Cortex of kidney (tissue), 1 donor: ENCODE data around the gene ZMYM5.
A peak's percentile ranks its signal among the peaks of the same experiment; 100 is the strongest.
"Not testable (repeated sequence)": the region's sequence is repeated elsewhere in the genome, so short reads cannot be mapped to it uniquely, and the experiment has no call there.

Source experiments
- DNase-seq: peaks from one replicate; lab custom pipeline; 2025; lab: John Stamatoyannopoulos, UW

The ZMYM5 gene

DNA sequence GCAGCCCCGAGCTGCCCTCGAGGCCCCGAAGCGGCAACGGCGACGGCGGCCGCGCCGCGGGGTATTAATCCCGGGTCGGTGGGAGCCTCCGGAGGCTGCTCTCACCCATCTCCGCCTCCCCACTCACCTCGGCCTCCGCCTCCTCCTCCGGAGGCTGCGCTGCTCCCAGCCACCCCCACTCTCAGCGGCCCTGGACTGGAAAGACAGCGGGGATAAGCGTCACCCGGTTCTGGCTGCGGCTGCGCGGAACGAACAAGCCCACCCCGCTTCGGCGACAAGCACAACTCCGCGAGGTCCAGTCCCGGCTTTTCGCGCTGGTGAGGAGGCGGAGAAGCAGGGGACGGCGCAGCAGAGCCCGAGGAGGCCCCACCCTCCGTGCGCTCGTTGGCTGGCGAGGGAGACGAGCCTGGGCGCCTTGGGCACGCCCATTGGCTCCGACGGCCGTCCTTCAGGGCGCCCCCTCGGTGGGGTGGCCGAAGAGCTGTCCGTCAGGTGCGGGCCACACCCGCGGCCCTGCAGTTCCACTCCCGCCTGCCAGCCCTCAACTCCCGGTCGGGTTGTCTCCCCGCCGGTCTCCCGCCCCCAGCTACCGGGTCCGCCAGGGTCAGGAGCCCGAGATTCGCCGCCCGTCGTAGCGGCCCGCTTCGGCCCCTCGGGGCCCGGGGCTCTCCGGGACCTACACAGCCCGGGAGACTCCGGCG, at the start of gene ZMYM5:
ZMYM5 (minus strand) TSS at position 327 of the 701 bp plus-strand sequence. CDS start 11,469 bp downstream, outside the sequence.
- peak; percentile 81 for DNase-seq

DNA sequence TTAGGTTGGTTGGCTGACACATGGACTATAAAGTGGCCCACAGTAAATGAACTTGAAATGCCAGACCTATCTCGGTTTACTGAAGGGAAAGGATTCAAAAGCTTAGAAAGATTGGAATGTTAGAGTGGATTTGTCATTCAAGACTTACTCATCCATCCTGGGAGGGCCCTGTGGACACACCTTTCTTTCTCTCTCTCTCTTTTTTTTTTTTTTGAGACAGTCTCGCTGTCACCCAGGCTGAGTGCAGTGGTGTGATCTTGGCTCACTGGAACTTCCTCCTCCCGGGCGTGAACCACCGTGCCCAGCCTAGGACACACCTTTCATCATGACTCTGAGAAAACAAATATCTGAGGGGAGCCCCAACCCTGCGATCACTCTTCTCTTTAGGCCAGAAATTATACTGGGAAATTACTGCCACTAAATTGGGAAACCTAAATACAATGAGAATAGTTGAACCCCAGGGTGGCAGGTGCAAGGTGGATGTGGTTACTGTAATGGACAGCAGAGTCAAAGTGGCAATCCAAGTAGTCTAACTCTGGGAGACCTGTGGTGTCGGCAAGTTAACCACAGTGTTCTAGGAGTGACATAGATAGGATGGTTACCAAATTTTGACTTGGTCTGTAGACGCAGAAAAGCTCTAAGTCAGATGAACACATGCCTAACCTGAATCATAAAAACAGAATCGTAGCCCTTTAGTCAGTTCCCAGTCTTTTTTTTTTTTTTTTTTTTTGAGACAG, 47.1 kb upstream of the ZMYM5 start:
- DNase-seq, result no peak

DNA sequence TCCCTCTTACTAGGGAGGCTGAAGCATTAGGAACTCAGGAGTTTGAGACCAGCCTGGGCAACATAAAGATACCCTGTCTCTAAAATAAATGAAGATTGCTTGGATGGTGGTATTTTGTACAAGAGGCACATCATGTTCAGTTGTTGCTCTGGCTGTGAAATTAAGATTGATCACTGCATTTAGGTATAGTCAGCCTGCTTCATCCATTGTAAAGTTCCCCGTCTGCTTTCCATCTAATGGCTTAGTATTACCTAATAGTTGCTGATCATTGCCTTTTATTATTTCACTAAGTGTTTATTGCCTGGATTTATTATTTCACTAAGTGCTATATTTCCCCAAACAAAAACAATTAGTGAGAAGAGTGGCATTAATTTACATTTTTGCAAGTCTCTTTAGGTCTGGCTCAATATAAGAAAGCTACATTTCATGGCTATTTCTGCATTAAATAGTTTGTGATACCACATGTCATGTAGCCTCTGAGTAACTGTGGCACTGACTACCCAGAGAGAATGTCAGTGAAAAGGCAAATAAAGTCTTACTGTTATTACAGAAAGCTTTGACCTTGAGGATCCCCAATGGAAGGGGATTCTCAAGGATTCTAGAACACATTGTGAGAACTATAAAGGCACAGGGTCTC, 45.0 kb upstream of the ZMYM5 start:
- DNase-seq, result no peak

DNA sequence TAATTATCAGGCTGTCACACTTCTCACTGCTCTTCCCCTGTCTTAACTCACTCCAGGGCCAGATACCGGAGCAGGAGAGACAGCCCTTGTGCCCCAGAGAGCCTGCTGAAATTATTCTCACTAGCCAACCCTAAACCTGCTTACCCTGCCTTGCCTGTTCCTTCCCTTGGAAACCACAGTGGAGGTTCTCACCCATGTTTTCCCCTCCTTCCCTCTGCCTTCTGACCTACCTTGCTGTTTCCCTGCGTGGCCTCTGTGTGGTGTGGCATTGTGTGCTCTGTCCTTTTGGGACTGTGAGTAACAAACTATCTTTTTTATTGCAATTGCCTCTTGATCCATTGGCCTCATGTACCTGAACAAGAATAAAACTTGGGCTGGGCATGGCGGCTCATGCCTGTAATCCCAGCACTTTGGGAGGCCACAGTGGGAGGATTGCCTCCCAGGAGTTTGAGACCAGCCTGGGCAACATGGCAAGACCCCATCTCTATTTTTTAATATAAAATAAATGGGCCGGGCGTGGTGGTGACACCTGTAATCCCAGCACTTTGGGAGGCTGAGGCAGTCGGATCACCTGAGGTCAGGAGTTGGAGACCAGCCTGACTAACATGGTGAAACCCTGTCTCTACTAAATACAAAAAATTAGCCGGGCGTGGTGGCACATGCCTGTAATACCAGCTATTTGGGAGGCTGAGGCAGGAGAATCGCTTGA, 42.2 kb upstream of the ZMYM5 start:
- DNase-seq, result not testable (repeated sequence)

DNA sequence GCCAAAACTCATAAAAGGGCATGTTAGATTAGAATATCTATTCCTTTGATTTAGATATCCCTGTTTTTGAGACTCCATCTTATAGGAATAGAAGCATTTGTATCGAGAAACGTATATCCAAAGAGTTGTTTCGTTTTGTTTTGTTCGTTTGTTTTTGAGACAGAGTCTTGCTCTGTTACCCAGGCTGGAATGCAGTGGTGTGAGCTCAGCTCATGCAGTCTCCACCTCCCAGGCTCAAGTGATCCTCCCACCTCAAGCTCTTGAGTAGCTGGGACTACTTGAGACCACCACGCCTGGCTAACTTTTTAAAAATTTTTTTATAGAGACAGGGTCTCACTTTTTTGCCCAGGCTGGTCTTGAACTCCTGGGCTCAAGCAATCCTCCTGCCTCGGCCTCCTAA, 26.6 kb upstream of the ZMYM5 start:
- no peak for DNase-seq

DNA sequence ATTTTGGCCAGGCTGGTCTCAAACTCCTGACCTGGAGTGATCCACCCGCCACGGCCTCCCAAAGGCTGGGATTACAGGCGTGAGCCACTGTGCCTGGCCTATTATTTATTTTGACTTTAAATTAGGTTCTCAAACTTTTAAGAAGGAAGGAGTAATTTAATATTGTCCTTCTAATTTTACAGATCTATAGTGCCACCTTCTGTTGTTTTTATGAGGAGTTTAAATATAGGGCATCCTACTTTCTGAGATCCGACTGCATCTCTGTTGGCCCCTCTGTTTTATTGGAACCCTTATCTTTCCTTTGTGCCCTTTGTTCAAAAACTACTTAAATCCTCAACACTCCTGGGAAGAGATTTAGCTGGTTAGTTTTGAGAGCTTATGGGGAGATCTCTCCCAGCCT, 25.4 kb upstream of the ZMYM5 start:
- DNase-seq, result no peak

DNA sequence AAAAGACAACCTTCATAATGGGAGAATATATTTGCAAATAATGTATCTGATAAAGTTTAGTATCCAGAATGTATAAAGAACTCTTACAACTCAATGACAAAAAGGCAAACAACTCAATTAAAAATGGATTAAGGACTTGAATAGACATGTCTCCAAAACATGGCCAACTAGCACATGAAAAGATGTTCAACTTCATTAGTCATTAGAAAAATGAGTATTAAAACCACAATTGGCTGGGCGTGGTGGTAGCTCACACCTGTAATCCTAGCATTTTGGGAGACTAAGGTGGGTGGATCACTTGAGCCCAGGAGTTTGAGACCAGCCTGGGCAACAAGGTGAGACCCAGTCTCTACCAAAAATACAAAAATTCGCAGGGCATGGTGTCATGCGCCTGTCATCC, 18.8 kb upstream of the ZMYM5 start:
- DNase-seq, result no peak

DNA sequence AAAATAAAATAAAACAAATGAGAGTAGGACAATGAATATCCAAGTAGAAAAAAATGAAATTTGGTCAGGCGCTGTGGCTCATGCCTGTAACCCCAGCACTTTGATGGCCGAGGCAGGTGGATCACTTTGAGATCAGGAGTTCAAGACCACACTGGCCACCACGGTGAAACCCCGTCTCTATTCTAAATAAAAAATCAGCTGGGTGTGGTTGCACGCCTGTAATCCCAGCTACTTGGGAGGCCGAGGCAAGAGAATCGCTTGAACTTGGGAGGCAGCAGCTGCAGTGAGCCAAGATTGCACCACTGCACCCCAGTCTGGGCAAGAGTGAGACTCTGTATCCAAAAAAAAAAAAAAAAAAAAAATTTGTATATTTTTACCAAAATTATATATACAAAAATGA, 18.2 kb upstream of the ZMYM5 start:
- no peak for DNase-seq

DNA sequence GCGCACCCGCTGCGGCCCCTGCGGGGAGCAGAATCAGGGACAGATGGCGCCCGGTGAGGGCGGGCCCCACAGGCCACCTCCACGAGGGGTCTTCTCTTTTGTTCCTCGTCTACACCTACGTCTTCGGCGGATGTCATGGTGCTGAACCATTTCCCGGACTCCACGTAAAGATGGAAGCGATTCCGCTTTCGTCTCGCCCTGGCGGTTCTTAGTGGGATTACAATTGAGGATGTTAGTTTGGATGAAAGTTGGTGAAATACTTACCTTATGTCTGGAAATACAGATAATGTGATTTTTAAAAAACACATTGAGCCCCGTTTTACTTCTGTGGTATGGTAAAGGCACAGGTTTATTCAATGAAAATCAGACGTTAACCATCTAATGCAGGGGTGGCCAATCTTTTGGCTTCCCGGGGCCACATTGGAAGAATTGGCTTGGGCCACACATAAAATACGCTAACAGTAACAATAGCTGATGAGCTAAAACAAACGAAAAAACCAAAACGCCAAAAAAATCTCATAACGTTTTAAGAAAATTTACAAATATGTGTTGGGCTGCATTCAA, 1.4 kb upstream of the ZMYM5 start:
- DNase-seq, result no peak

DNA sequence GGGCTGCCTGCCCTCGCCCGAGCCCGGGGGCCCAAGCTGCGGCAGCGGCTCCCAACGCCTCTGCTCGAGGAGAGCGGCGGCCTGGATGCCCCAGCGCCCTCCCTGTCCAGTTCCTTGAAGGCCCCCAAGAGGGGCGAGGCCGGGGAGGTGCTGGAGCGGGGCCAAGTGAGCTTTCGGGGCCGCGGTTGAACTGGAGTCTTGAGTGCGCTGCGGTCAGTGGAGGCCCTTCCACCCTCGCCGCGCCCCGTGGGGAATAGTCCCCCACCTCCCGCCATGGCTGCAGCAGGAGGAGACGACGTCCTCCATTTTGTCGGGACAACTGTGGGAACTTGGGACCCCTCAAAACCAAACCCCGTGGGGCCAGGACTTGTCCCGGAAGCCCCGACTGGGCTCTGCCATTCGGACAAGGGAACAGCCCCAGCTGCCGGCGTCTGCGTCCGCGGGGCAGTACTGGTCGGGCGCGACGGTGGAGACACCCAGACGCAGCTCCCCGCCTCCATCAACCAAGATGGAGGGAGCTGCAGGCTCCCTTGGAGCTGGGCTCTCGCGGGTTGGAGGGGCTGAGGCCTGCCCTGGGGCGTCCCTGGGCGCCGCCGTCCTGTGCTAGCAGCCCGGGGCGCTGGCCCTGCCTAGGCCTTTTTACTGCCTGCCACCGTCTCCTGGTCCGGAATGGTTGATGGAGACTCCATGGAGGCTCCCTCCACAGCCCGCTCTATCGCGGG, 736 bp upstream of the ZMYM5 start:
- DNase-seq, result no peak

DNA sequence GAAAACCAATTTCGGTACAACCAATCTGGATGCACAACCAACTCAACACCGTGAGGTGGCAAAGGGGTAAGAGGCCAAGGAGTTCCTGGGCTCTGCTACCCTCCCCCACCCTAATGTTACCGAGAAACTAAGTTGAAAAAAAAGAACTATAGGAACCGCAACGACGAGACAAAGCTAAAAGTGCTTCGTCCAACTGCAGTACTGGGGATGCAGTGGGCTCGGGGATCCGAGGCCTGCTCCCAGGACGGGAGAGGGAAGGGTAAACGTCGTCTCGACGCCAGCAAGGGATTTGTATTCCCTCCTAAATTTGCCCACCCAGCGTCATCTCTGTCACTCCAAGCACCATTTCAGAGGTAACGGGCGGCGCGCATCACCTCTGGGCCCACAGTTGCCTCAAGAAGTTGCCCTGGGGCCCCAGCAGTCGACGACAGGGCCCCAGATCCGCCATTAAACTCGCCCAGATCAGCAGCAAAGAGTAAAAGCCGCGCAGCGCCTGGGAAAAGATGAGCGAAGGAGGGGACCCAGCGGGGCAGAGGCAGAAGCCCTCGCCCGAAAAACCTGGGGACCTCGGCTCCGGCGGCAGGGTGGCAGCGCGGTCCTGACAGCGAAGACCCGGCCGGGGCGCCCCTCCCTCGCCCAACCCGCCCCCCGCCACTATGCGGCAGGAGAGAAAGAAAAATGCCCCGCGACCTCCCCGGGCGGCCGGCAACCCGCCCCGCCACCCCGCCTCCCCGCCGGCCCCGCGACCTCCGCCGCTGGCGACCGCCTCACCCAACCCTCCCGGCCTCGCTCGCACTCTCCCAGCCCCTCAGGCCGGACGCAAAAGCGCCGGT, 752 bp downstream of the ZMYM5 start:
- no peak for DNase-seq

DNA sequence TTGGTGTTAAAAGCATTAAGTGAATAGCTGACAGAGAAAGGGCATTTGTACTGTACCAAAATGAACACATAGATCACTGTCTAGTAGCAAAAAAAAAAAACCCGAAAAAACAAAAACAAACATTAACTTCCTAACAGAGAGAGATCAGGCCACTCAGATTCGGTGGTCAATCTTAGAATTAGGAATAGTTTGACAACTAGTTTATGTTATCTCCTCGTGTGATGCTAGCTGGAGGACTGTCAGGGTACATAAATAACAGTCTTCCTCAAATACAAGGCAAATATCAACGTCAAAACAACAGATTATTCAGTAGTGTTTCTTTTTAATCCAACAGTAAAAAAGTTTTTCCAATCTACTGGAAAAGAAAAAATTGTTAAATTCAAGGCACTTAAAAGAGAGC, 1.7 kb downstream of the ZMYM5 start:
- no peak for DNase-seq

DNA sequence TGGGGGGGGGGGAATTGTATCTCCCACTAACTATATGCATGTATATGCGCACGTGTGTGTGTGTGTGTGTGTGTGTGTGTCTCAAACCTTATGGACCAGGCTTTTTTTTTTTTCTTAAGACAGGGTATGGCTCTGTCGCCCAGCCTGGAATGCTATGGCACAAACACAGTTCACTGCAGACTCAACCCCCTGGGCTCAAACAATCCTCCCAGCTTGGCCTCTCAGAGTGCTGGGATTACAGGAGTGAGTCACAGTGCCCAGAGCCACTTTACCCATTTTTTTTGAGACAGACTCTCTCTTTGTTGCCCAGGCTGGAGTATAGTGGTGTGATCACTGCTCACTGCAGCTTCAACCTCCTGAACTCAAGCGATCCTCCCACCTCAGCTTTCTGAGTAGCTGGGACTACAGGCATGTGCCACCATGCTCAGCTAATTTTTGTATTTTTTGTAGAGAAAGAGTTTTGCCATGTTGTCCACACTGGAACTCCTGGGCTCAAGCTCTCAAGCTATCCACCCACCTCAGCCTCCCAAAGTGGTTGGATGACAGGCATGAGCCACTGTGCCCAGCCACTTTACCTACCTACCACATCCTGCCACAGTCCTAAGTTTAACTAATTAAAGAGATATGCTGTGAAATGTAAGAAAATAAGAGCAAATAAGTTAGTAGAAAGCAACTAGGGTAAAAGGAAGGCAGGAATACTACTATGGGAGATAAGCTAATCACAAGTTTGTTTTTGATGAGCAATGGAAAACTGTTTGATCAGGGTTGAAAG, 2.4 kb downstream of the ZMYM5 start:
- no peak for DNase-seq

DNA sequence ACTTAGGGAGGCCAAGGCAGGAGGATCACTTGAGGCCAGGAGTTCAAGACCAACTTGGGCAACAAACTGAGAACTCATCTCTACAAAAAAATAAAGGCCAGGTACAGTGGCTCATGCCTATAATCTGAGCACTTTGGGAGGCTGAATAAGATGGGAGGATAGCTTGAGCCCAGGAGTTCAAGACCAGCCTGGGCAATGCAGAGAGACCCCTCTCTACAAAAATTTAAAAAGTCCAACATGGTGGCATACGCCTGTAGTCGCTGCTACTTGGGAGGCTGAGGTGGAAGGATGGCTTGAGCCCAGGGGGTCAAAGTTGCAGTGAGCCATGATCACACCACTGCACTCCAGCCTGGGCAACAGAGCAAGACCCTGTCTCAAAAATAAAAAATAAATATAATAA, 5.8 kb downstream of the ZMYM5 start:
- not testable (repeated sequence) for DNase-seq

DNA sequence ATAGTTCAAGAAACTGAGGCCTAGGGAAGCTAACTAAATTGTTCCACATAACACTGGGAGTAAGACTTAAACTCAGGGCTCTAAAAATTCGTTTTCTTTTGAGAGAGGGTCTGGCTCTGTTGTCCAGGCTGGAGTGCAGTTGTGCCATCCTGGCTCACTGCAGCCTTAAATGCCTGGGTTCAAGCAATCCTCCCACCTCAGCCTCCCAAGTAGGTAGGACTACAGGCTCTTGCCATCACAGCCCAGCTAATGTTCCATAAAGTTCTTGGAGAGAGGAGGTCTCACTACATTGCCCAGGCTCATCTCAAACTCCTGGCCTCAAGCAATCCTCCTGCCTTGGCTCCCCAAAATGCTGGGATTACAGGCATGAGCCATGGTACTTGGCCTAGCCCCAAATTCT, 10.7 kb downstream of the ZMYM5 start:
- DNase-seq, result no peak

DNA sequence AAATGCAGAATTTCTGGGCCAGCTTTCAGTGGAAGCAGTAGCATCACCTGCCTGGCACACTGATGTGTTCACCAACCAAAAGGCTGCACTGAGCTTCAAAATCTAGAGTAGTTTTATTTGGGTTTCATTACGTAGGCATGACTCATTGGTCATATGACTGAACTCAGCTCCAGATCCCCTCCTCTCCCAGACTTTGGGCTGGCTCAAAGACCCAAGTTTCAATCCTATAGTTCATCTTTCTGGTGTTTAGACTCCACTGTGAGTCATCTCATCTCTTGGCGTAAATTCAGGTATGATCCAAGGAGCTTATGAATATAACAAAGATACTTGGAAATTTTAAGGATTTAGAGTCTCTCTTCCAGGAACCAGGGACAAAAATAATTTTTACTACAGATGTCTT, 17.7 kb downstream of the ZMYM5 start:
- DNase-seq, result no peak

DNA sequence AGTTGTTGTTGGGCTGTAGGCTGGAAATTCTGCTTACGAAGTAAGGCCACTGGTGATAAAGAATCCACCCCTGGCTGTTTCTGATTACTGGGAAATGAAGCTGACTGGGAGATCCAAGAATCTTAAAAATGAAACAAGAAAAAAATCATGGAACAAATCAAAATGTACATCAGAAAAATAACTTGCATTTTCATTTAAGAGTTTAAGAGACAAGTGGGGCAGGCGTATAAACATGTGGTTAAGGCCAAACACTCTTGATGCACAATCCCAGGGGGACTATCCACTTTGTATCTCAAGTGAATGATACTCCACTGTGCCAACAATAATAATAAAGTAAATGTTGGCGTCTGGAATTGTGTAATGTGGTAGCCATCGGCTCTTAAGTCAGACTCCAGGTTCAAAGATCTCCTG, 24.6 kb downstream of the ZMYM5 start:
- no peak for DNase-seq

DNA sequence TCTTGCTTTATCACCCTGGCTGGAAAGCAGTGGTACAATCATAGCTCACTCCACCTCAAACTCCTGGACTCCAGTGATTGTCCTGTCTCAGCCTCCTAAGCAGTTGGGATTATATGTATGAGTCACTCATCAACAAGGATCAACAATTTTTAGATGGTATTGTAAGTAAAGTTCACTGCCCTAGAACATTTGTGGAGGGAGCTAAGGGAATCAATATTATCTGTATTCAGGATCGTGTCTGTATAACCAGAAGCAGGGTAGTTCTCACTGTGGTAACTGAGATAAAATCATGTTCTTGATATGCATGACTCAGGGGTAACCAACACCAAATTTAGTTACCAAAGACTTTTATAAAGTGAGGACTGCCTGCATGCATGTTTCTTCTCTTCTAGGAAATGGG, 27.0 kb downstream of the ZMYM5 start:
- no peak for DNase-seq

DNA sequence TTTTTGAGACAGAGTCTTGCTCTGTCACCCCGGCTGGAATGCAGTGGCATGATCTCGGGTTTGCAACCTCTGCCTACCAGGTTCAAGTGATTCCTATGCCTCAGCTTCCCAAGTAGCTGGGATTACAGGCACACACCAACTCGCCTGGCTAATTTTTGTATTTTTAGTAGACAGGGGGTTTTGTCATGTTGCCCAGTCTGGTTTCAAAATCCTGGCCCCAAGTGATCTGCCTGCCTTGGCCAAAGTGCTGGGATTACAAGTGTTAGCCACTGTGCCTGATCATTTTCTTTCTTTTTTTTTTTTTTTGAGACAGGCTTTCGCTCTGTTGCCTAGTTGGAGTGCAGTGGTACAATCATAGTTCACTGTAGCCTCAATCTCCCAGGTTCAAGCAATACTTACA, 28.7 kb downstream of the ZMYM5 start:
- no peak for DNase-seq

DNA sequence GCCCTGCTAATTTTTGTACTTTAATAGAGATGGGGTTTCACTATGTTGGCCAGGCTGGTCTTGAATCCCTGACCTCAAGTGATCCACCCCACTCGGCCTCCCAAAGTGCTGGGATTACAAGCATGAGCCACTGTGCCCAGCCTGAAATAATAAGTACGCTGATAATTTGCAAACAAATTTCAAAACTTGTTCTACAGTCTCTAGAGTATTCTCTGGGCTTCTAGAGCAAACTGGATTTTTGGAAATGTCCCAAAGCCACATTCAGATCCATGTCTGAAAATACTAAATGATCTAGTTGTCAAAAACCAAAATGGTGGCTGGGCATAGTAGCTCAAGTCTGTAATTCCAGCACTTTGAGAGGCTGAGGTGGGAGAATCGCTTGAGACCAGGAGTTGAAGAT, 40.8 kb downstream of the ZMYM5 start:
- DNase-seq, result no peak
